Activated CD4-positive, CD25-positive, alpha-beta regulatory T cell (primary cell): ENCODE data around the gene BICRA.
"Not testable (repeated sequence)": the region's sequence is repeated elsewhere in the genome, so short reads cannot be mapped to it uniquely, and the experiment has no call there.

ENCODE experiments used
- DNase-seq, 4 experiments: peaks; one replicate each; lab custom pipeline; 2025; lab: John Stamatoyannopoulos, UW

The BICRA gene

GRCh38 chr19:47663911-47664771 is 55.2 kb downstream of the BICRA start:
- no peak for DNase-seq

- not testable (repeated sequence) for DNase-seq
These were observed 59.6 kb downstream of the BICRA start for GRCh38 chr19:47668556-47668955.

GRCh38 chr19:47670736-47671135 is 61.8 kb downstream of the BICRA start:
- DNase-seq = no peak

GRCh38 chr19:47671499-47671898 is 62.6 kb downstream of the BICRA start:
- DNase-seq = no peak

GRCh38 chr19:47673426-47673825 is 64.5 kb downstream of the BICRA start:
- no peak for DNase-seq

- no peak for DNase-seq
These were observed 65.6 kb downstream of the BICRA start for GRCh38 chr19:47674548-47674947.

GRCh38 chr19:47675271-47675670 is 66.3 kb downstream of the BICRA start:
- no peak for DNase-seq

GRCh38 chr19:47675859-47676258 is 66.9 kb downstream of the BICRA start:
- no peak for DNase-seq

- DNase-seq = no peak
These were observed 67.9 kb downstream of the BICRA start for GRCh38 chr19:47676811-47677210.

- no peak for DNase-seq
These were observed 70.4 kb downstream of the BICRA start for GRCh38 chr19:47679251-47679900.

GRCh38 chr19:47679922-47680857 is 71.3 kb downstream of the BICRA start:
- no peak for DNase-seq

GRCh38 chr19:47680858-47681332 is 72.0 kb downstream of the BICRA start:
- no peak for DNase-seq

GRCh38 chr19:47681388-47681787 is 72.5 kb downstream of the BICRA start:
- DNase-seq = no peak

GRCh38 chr19:47681936-47682335 is 73.0 kb downstream of the BICRA start:
- DNase-seq = no peak

GRCh38 chr19:47682939-47683338 is 74.0 kb downstream of the BICRA start:
- DNase-seq = no peak

GRCh38 chr19:47686679-47687450 is 77.9 kb downstream of the BICRA start:
- DNase-seq = no peak

GRCh38 chr19:47687906-47688305 is 79.0 kb downstream of the BICRA start:
- DNase-seq = no peak

- no peak for DNase-seq
These were observed 82.2 kb downstream of the BICRA start for GRCh38 chr19:47691090-47691489.

GRCh38 chr19:47691782-47692181 is 82.8 kb downstream of the BICRA start:
- DNase-seq = no peak

- DNase-seq = no peak
These were observed 84.6 kb downstream of the BICRA start for GRCh38 chr19:47693489-47693888.

- no peak for DNase-seq
These were observed 85.0 kb downstream of the BICRA start for GRCh38 chr19:47693903-47694302.
